Right lobe of liver (tissue), 6 donors: ENCODE data around the gene OR2T33. TPM values are rescaled to one million over a fixed set of nuclear protein-coding genes. Genes with fewer than 3 reads are reported as not detected.
"Not testable (repeated sequence)": the region's sequence is repeated elsewhere in the genome, so short reads cannot be mapped to it uniquely, and the experiment has no call there.

Experiments
- ATAC-seq, 4 donors: fragments of 200-7000 bp; cut with Tn5 transposase; one replicate each; pipeline ENCODE4 v1.9.1; 2020; ENCODE audit warnings: mild to moderate bottlenecking in 4 of 4, moderate library complexity in 4 of 4
- DNase-seq, 3 donors: peaks; one replicate each; pipeline ENCODE4 v3.0.0-alpha.2; 2020
- H3K27ac ChIP-seq, 3 donors: fragments of 200-600 bp; one replicate each; pipeline ENCODE4 v1.8.0; 2022
- H3K27me3 ChIP-seq, 2 donors: fragments of 200-600 bp; one replicate each; pipeline ENCODE4 v1.8.0; 2022
- H3K36me3 ChIP-seq, 4 donors: fragments of 200-600 bp; sonication (generic) in 1 of 4; one replicate each; pipeline versions ENCODE4 v1.5.1 to v1.8.0; 2017 to 2022; ENCODE audit warnings: control low read depth in 1 of 4
- H3K4me1 ChIP-seq, 4 donors: fragments of 200-600 bp; sonication (generic) in 1 of 4; one replicate each; pipeline versions ENCODE4 v1.5.1 to v1.8.0; 2017 to 2022; ENCODE audit warnings: control low read depth in 1 of 4
- H3K4me3 ChIP-seq, 3 donors: fragments of 200-600 bp; one replicate each; pipeline ENCODE4 v1.8.0; 2022
- H3K9me3 ChIP-seq, 4 donors: fragments of 200-600 bp; sonication (generic) in 1 of 4; one replicate each; pipeline versions ENCODE4 v1.5.1 to v1.8.0; 2017 to 2022; ENCODE audit warnings: control low read depth in 1 of 4
- CTCF ChIP-seq, 4 donors: fragments of 200-600 bp in 3 of 4; fragments of 450-650 bp in 1 of 4; IDR thresholded peaks; one replicate each; pipeline versions ENCODE4 v1.5.1 to v1.8.0; 2016 to 2022; ENCODE audit warnings: antibody characterized with exemption in 4 of 4, mild to moderate bottlenecking in 2 of 4
- POLR2A ChIP-seq: fragments of 450-650 bp; IDR thresholded peaks from one replicate; pipeline ENCODE4 v1.6.1; 2017; ENCODE audit warnings: antibody characterized with exemption, mild to moderate bottlenecking
- WGBS: methylation state at CpG from one replicate; pipeline ENCODE4 v1.1.6; 2018; ENCODE audit warnings: low coverage, low lambda C conversion rate; ENCODE audit not compliant: insufficient coverage; ENCODE audit errors: missing lambda C conversion rate; 5-methylcytosine and 5-hydroxymethylcytosine counted together
- intact Hi-C, 2 donors: fragments of 100-400 bp; cut with DNase I; formaldehyde crosslinking; loops; one replicate each; pipeline versions ENCODE4 v1.11.2 to v1.14.1; 2022
- total RNA-seq, 6 experiments: library from RNA; depleted of rRNA in 2 of 6; stranded (reverse); fragments of >200 nt in 2 of 6; fragmentation: NEBNext Ultra II Directional in 3 of 6; extraction: Animal tissue kit (Norgen Biotek cat#: 25700) in 3 of 6; gene quantifications; one replicate each; pipeline versions ENCODE4 v1.1.0 to v1.2.4, GENCODE V29; 2016 to 2023
- donor health status: DM: no; HTN: yes; CAD: no.
- donor health status: DM: no; HTN: no; CAD: no.
- donor health status: DM: no; HTN: no; CAD: no.
- donor health status: DM: no; HTN: yes; CAD: no.
- donor health status: DM: no; HTN: yes; CAD: no.

OR2T33 gene
- total RNA-seq, 6 experiments from 2014 or later, result not detected

- Histone ChIP-seq H3K36me3 (no peaks in the 10 kb centered on the region), H3K9me3 (no peaks in the 10 kb centered on the region), H3K27ac (no peak within 1 kb of the TSS), H3K27me3 (no peaks in the 10 kb centered on the region), H3K4me3 (no peak within 1 kb of the TSS), H3K4me1 (no peaks in the 10 kb centered on the region)
- ATAC-seq, result no peak
- TF ChIP-seq POLR2A (no peak), CTCF (IDR thresholded peaks at IDR 0.05) (no peak)
- WGBS, result 56% methylated on average over 1 of the region's 1 CpG
- no peak for DNase-seq
- intact Hi-C loops, result no loop called here
These were observed 25.5 kb upstream of the OR2T33 start, which contains the start of gene OR2T12 for GRCh38 chr1:248303324-248303723. OR2T12 (minus strand) TSS chr1:248303424; CDS start chr1:248295578, 7,846 bp downstream.

- Histone ChIP-seq H3K27ac (no peak overlapping the region), H3K36me3 (no peaks in the 10 kb centered on the region), H3K4me1 (no peaks in the 10 kb centered on the region), H3K9me3 (no peaks in the 10 kb centered on the region), H3K27me3 (no peaks in the 10 kb centered on the region), H3K4me3 (no peak overlapping the region)
- DNase-seq, result no peak
- WGBS, result 30% methylated on average over 6 of the region's 6 CpGs
- TF ChIP-seq POLR2A (no peak), CTCF (IDR thresholded peaks at IDR 0.05) (no peak)
- intact Hi-C loops, result no loop called here
- no peak for ATAC-seq
These were observed 10.6 kb upstream of the OR2T33 start for GRCh38 chr1:248288391-248288790.

- intact Hi-C loops, H3K4me3 ChIP-seq, DNase-seq, H3K27me3 ChIP-seq, H3K9me3 ChIP-seq, H3K36me3 ChIP-seq, H3K27ac ChIP-seq, H3K4me1 ChIP-seq: not testable (repeated sequence)
- no CpG with 5 or more reads among the region's 16 CpGs for WGBS
- peak in 1 of 4 donors; percentile 40 for ATAC-seq
These were observed 4.6 kb downstream of the OR2T33 start for GRCh38 chr1:248273225-248273624.

GRCh38 chr1:248268178-248268577 is 9.6 kb downstream of the OR2T33 start:
- intact Hi-C loops, result no loop called here
- Histone ChIP-seq H3K27ac (no peak overlapping the region), H3K4me1 (no peaks in the 10 kb centered on the region), H3K27me3 (no peaks in the 10 kb centered on the region), H3K4me3 (no peak overlapping the region), H3K36me3 (no peaks in the 10 kb centered on the region), H3K9me3 (no peaks in the 10 kb centered on the region)
- 51% methylated on average over 4 of the region's 4 CpGs for WGBS
- no peak for TF ChIP-seq CTCF (IDR thresholded peaks at IDR 0.05)
- no peak for TF ChIP-seq POLR2A
- no peak for ATAC-seq
- no peak for DNase-seq

GRCh38 chr1:248259309-248259708 is 18.5 kb downstream of the OR2T33 start:
- H3K27ac ChIP-seq, H3K9me3 ChIP-seq, H3K27me3 ChIP-seq, H3K36me3 ChIP-seq, ATAC-seq, H3K4me3 ChIP-seq, H3K4me1 ChIP-seq, DNase-seq, intact Hi-C loops: not testable (repeated sequence)
- WGBS, result 41% methylated on average over 1 of the region's 1 CpG

GRCh38 chr1:248243204-248243603 is 34.6 kb downstream of the OR2T33 start:
- DNase-seq, result no peak

More at GRCh38 chr1:248243204-248243603, 34.6 kb downstream of the OR2T33 start:
- TF ChIP-seq CTCF (IDR thresholded peaks at IDR 0.05), result peak; percentile 35 to 70 (median 58)
- TF ChIP-seq POLR2A, result no peak
- H3K27ac ChIP-seq, result no peak overlapping the region
- no peak overlapping the region for H3K4me3 ChIP-seq
- intact Hi-C loops, result no loop called here
- no peaks in the 10 kb centered on the region for H3K27me3 ChIP-seq
- no peaks in the 10 kb centered on the region for H3K4me1 ChIP-seq
- peak; percentile 55 to 68 (median 62) for ATAC-seq
- no peaks in the 10 kb centered on the region for H3K9me3 ChIP-seq
- no peaks in the 10 kb centered on the region for H3K36me3 ChIP-seq
- 7% methylated on average over 14 of the region's 14 CpGs for WGBS
